ENCODE measurements around the gene APH1B. TPM values are rescaled to one million over a fixed set of nuclear protein-coding genes. Genes with fewer than 3 reads are reported as not detected.

The APH1B gene
- total RNA-seq, 1 experiment from 2014 or later: 20.9 TPM

GRCh38 chr15:63231706-63232105, 45.7 kb upstream of the APH1B start:
- no CpG with 5 or more reads among the region's 1 CpG for WGBS (ENCODE audit: extremely low coverage, insufficient read length, low lambda C conversion rate)
- Histone ChIP-seq H4K91ac (ENCODE audit: insufficient read length, low read depth, low read length) (no peak overlapping the region), H3K18ac (ENCODE audit: insufficient read length, low read depth, low read length) (no peak overlapping the region), H3K79me1 (ENCODE audit: insufficient read depth, low read depth, low read length, poor library complexity, severe bottlenecking) (peaks cover 5% of the 10 kb centered on the region), H3K27ac (ENCODE audit: insufficient read length, low read depth, low read length) (no peak overlapping the region), H3K27me3 (ENCODE audit: insufficient read depth, low read length) (no peaks in the 10 kb centered on the region), H4K8ac (replicated peaks; ENCODE audit: insufficient read length, low read depth, low read length) (no peak overlapping the region), H2BK15ac (ENCODE audit: low read depth, low read length) (no peak overlapping the region), H3K56ac (ENCODE audit: insufficient read length, low read depth, low read length) (no peak overlapping the region), H2AFZ (ENCODE audit: low read length) (no peak overlapping the region), H3K9ac (ENCODE audit: extremely low read depth, insufficient read length, low read length) (no peak overlapping the region), H3K4me1 (ENCODE audit: insufficient read depth, low read length) (no peaks in the 10 kb centered on the region), H3K14ac (ENCODE audit: insufficient read depth, low read length) (no peak overlapping the region), H2BK20ac (ENCODE audit: low read depth, low read length, poor library complexity, severe bottlenecking) (no peak overlapping the region), H4K20me1 (ENCODE audit: control insufficient read depth, insufficient read depth, insufficient read length) (no peaks in the 10 kb centered on the region), H3K23ac (ENCODE audit: insufficient read length, low read depth, low read length) (no peak overlapping the region), H2BK120ac (ENCODE audit: low read depth, low read length, poor library complexity, severe bottlenecking) (no peak overlapping the region), H2BK5ac (ENCODE audit: insufficient read length, low read length) (no peak overlapping the region), H3K4ac (ENCODE audit: low read depth, low read length) (no peak overlapping the region), H2AK5ac (ENCODE audit: insufficient read length, low read length) (no peak overlapping the region), H2BK12ac (ENCODE audit: insufficient read length, low read depth, low read length) (no peak overlapping the region), H3K23me2 (ENCODE audit: insufficient read length, low read depth, low read length, poor library complexity, severe bottlenecking) (no peaks in the 10 kb centered on the region), H3K4me2 (ENCODE audit: insufficient read depth, insufficient read length, low read length) (no peak overlapping the region), H3T11ph (ENCODE audit: low read length) (no peak overlapping the region), H3K9me3 (ENCODE audit: control insufficient read depth, low read depth, low read length) (no peaks in the 10 kb centered on the region), H3K79me2 (ENCODE audit: insufficient read depth, low read length) (no peaks in the 10 kb centered on the region), H4K5ac (ENCODE audit: insufficient read length, low read depth, low read length) (no peak overlapping the region)
- TF ChIP-seq CTCF (conservative IDR thresholded peaks at IDR 0.05): no peak
- Mint-ChIP-seq H3K27me3 (ENCODE audit: low read depth) (no peaks in the 10 kb centered on the region), H3K4me1 (peaks cover 20 to 22% of the 10 kb centered on the region in 2 experiments), H3K36me3 (ENCODE audit: insufficient read depth in 1 of 3, low read depth in 3 of 3) (peaks cover 0 to under 1% (median 0%) of the 10 kb centered on the region in 3 experiments; a peak in 1 of 7 replicates), H3K4me3 (no peak overlapping the region), H3K27ac (peak overlapping the region in 1 of 3 experiments; percentile 5; a peak in 1 of 7 replicates), H3K9me3 (peaks cover 0 to under 1% of the 10 kb centered on the region in 2 experiments; a peak in 1 of 5 replicates)
- no peak for DNase-seq
